Chondrocyte (in vitro differentiated cells): Measurements from ENCODE around the gene TCF7L2. TPM values are rescaled to one million over a fixed set of nuclear protein-coding genes. Genes with fewer than 3 reads are reported as not detected.
A peak's percentile ranks its signal among the peaks of the same experiment; 100 is the strongest.

Source experiments
- DNase-seq: peaks from one replicate; pipeline ENCODE4 v3.0.0; 2021; ENCODE audit warnings: mixed read lengths, low spot score
- H3K27ac Mint-ChIP-seq: one replicate; pipeline ENCODE4 v1.8.0; 2021; ENCODE audit warnings: mild to moderate bottlenecking, moderate library complexity, mixed read lengths; ENCODE audit not compliant: unreplicated experiment
- H3K27me3 Mint-ChIP-seq: 2 replicates; pipeline ENCODE4 v1.8.0; 2021; ENCODE audit warnings: low read depth, mixed read lengths
- H3K36me3 Mint-ChIP-seq: 2 replicates; pipeline ENCODE4 v1.8.0; 2021; ENCODE audit warnings: low read depth, mixed read lengths
- H3K4me1 Mint-ChIP-seq: 2 replicates; pipeline ENCODE4 v1.8.0; 2021; ENCODE audit warnings: low read depth, mild to moderate bottlenecking, mixed read lengths
- H3K4me3 Mint-ChIP-seq: one replicate; pipeline ENCODE4 v1.8.0; 2021; ENCODE audit warnings: mild to moderate bottlenecking, moderate library complexity, mixed read lengths; ENCODE audit not compliant: unreplicated experiment
- H3K9me3 Mint-ChIP-seq: 2 replicates; pipeline ENCODE4 v1.8.0; 2021; ENCODE audit warnings: low read depth, mixed read lengths
- CTCF ChIP-seq: fragments of 200-600 bp; sonication (generic); IDR thresholded peaks from 2 replicates; pipeline ENCODE4 v1.5.0; 2021; ENCODE audit warnings: antibody characterized with exemption, mild to moderate bottlenecking, moderate library complexity
- total RNA-seq: library from RNA; stranded (reverse); gene quantifications from 3 replicates; pipeline ENCODE4 v1.2.1, GENCODE V29; 2021

TCF7L2 gene
- total RNA-seq, 1 donor from 2014 or later, result 30.9 TPM

- Mint-ChIP-seq H3K4me3 (no peak overlapping the region), H3K36me3 (peaks cover 2% of the 10 kb centered on the region), H3K27me3 (no peaks in the 10 kb centered on the region), H3K4me1 (peaks cover 41% of the 10 kb centered on the region), H3K9me3 (no peaks in the 10 kb centered on the region), H3K27ac (no peak overlapping the region)
- no peak for TF ChIP-seq CTCF
- DNase-seq, result no peak
These were observed 188.1 kb downstream of the TCF7L2 start for GRCh38 chr10:113137941-113138685.

- Mint-ChIP-seq H3K9me3 (no peaks in the 10 kb centered on the region), H3K4me3 (no peak overlapping the region), H3K27ac (no peak overlapping the region), H3K4me1 (peaks cover 32% of the 10 kb centered on the region), H3K27me3 (no peaks in the 10 kb centered on the region), H3K36me3 (peaks cover 9% of the 10 kb centered on the region)
- TF ChIP-seq CTCF, result no peak
- DNase-seq, result no peak
These were observed 189.0 kb downstream of the TCF7L2 start for GRCh38 chr10:113138937-113139585.

- peak overlapping the region; percentile 2 for H3K27ac Mint-ChIP-seq
- peak; percentile 78 for TF ChIP-seq CTCF
- H3K4me1 Mint-ChIP-seq, result peaks cover 30% of the 10 kb centered on the region
- no peaks in the 10 kb centered on the region for H3K27me3 Mint-ChIP-seq
- no peak overlapping the region for H3K4me3 Mint-ChIP-seq
- no peak for DNase-seq
- H3K9me3 Mint-ChIP-seq, result no peaks in the 10 kb centered on the region
- H3K36me3 Mint-ChIP-seq, result peaks cover 12% of the 10 kb centered on the region
These were observed 189.7 kb downstream of the TCF7L2 start for GRCh38 chr10:113139699-113140098.

DNA sequence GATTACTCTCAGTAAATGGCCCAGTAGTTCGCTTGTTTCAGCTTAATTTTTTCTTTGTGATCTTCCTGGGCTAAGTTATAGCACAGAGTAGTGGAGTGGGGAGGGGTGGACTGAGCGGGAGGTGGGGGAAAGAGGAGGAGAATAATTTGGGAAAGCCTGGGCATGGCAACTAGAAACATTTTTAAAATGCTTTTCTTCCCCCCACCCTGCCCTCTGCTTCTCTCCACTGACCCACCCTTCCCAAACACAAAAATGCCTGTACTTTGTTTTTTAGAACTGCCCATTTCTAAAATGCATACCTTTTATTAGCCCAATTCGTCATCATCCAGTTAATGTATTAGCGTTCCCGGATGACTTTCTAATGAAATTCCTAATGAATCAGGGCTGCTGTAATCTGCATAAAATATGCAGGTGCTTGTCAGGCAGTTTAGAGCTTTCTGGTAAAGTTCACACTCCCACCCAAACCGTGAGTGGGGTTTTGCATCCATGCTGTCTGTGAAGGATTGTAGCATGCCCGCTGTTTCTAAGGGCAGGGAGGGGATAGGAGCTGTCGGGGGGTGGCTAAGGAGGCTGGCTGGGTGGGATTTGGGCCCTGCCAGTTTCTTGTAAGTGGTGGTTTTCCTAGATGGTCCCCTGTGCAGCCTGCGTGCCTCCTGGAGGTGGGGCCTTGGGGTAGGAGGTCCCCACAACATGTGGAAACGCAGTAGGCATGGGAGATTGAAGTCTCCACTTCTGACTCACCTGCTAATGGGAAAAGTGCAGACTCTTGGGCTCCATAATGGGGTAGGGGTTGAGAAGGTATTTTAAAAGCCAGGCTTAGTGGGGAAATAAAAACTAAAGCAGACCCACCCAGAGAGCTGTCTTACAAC lies 190.3 kb downstream of the TCF7L2 start:
- Mint-ChIP-seq H3K4me1 (peaks cover 29% of the 10 kb centered on the region), H3K9me3 (no peaks in the 10 kb centered on the region), H3K4me3 (no peak overlapping the region), H3K36me3 (peaks cover 14% of the 10 kb centered on the region), H3K27me3 (no peaks in the 10 kb centered on the region), H3K27ac (no peak overlapping the region)
- no peak for DNase-seq
- no peak for TF ChIP-seq CTCF
